ENCODE data around the gene ELAVL2.
"Not testable (repeated sequence)": the region's sequence is repeated elsewhere in the genome, so short reads cannot be mapped to it uniquely, and the experiment has no call there.

The ELAVL2 gene

GRCh38 chr9:23769307-23769935 is 56.6 kb downstream of the ELAVL2 start:
- no peak for DNase-seq

GRCh38 chr9:23768861-23769260 is 57.2 kb downstream of the ELAVL2 start:
- no peak for DNase-seq

- no peak for DNase-seq
Observed at GRCh38 chr9:23766613-23767012, 59.4 kb downstream of the ELAVL2 start.

- no peak for DNase-seq
Observed at GRCh38 chr9:23765561-23765960, 60.5 kb downstream of the ELAVL2 start.

GRCh38 chr9:23764219-23764618 is 61.8 kb downstream of the ELAVL2 start:
- no peak for DNase-seq

GRCh38 chr9:23754551-23754950 is 71.5 kb downstream of the ELAVL2 start:
- DNase-seq = no peak

- DNase-seq = no peak
Observed at GRCh38 chr9:23752859-23753258, 73.2 kb downstream of the ELAVL2 start.

GRCh38 chr9:23751633-23752032 is 74.4 kb downstream of the ELAVL2 start:
- no peak for DNase-seq

- no peak for DNase-seq
Observed at GRCh38 chr9:23750808-23751207, 75.2 kb downstream of the ELAVL2 start.

- no peak for DNase-seq
Observed at GRCh38 chr9:23747088-23748075, 78.7 kb downstream of the ELAVL2 start.

- DNase-seq = no peak
Observed at GRCh38 chr9:23746317-23746716, 79.7 kb downstream of the ELAVL2 start.

- no peak for DNase-seq
Observed at GRCh38 chr9:23743036-23743435, 83.0 kb downstream of the ELAVL2 start.

GRCh38 chr9:23741351-23741750 is 84.7 kb downstream of the ELAVL2 start:
- no peak for DNase-seq

- DNase-seq = no peak
Observed at GRCh38 chr9:23740531-23740930, 85.5 kb downstream of the ELAVL2 start.

- DNase-seq = no peak
Observed at GRCh38 chr9:23739753-23740152, 86.3 kb downstream of the ELAVL2 start.

GRCh38 chr9:23736293-23736692 is 89.7 kb downstream of the ELAVL2 start:
- no peak for DNase-seq

- no peak for DNase-seq
Observed at GRCh38 chr9:23733495-23734078, 92.5 kb downstream of the ELAVL2 start.

GRCh38 chr9:23731353-23731752 is 94.7 kb downstream of the ELAVL2 start:
- DNase-seq = no peak

GRCh38 chr9:23730364-23730763 is 95.7 kb downstream of the ELAVL2 start:
- no peak for DNase-seq

- DNase-seq = no peak
Observed at GRCh38 chr9:23728736-23729135, 97.3 kb downstream of the ELAVL2 start.

- no peak for DNase-seq
Observed at GRCh38 chr9:23725279-23725946, 100.6 kb downstream of the ELAVL2 start.

- DNase-seq = no peak
Observed at GRCh38 chr9:23723672-23724071, 102.4 kb downstream of the ELAVL2 start.

GRCh38 chr9:23723048-23723447 is 103.0 kb downstream of the ELAVL2 start:
- not testable (repeated sequence) for DNase-seq
